Gastroesophageal sphincter (tissue), 3 donors: ENCODE data around the gene PXN.

Experiments
- EP300 ChIP-seq: sonication (generic); formaldehyde crosslinking; IDR thresholded peaks from one replicate; pipeline ENCODE4 v1.6.1; 2017; ENCODE audit warnings: antibody characterized with exemption, mild to moderate bottlenecking
- POLR2A ChIP-seq, 2 donors: fragments of 450-650 bp; IDR thresholded peaks; one replicate each; pipeline ENCODE4 v1.6.1; 2017; ENCODE audit warnings: antibody characterized with exemption in 2 of 2, mild to moderate bottlenecking in 2 of 2, moderate library complexity in 1 of 2
- POLR2AphosphoS5 ChIP-seq: sonication (generic); formaldehyde crosslinking; IDR thresholded peaks from one replicate; pipeline ENCODE4 v1.6.1; 2017; ENCODE audit warnings: antibody characterized with exemption
- TF ChIP-seq, protein P1 (sequence below), 4 experiments: fragments of 200-600 bp in 2 of 4; fragments of 450-650 bp in 2 of 4; sonication (generic) in 1 of 4; IDR thresholded peaks; one replicate each; pipeline ENCODE4 v1.5.1; 2017 to 2019; ENCODE audit warnings: antibody characterized with exemption in 4 of 4, mild to moderate bottlenecking in 2 of 4, moderate library complexity in 2 of 4

DNA sequence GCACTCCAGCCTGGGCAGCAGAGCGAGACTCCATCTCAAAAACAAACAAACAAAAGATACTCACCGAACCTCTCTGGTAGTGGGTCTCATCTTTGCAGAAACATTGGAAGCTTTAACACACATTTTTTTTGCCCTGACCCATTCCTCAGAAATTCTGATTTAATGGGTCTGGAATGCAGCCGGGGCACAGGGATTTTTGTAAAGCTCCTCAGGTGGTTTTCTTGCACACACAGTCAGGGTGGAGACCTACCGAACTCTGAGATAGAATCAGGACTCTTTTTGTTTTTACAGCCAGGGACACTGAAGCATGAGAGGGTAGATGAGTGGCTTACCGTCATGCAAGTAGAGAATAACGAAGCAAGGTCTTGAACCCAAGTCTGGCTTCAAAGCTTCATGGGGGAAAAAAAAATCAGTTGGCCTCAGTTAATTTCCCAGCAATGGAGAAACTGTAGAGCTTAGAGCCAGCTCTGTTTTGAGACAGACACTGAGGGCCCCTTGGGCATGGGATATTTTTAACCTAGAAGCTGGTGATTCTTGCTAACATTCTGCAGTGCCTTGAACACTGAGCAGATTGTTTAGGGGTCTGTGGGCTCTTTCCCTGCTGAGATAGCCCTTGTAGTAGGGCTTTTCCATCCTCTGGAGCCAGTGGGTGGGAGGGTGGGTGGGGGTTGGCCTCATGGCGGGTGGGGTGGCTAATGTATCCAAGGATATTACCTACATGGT is 21.4 kb upstream of the PXN start:
- TF ChIP-seq EP300 (no peak), POLR2AphosphoS5 (no peak), POLR2A (IDR thresholded peaks at IDR 0.05) (no peak)
- TF ChIP-seq, protein P1, sequence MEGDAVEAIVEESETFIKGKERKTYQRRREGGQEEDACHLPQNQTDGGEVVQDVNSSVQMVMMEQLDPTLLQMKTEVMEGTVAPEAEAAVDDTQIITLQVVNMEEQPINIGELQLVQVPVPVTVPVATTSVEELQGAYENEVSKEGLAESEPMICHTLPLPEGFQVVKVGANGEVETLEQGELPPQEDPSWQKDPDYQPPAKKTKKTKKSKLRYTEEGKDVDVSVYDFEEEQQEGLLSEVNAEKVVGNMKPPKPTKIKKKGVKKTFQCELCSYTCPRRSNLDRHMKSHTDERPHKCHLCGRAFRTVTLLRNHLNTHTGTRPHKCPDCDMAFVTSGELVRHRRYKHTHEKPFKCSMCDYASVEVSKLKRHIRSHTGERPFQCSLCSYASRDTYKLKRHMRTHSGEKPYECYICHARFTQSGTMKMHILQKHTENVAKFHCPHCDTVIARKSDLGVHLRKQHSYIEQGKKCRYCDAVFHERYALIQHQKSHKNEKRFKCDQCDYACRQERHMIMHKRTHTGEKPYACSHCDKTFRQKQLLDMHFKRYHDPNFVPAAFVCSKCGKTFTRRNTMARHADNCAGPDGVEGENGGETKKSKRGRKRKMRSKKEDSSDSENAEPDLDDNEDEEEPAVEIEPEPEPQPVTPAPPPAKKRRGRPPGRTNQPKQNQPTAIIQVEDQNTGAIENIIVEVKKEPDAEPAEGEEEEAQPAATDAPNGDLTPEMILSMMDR (IDR thresholded peaks at IDR 0.05), result no peak
